ENCODE data around the gene HOXA11.

GRCh38 chr7:27171637-27172314 is 13.3 kb downstream of the HOXA11 start:
- no peak for TF ChIP-seq CTCF (IDR thresholded peaks at IDR 0.05; ENCODE audit: low read depth, low read length, poor library complexity, severe bottlenecking)
- no peak for TF ChIP-seq EZH2phosphoT487 (IDR thresholded peaks at IDR 0.05; ENCODE audit: borderline replicate concordance, low read length)

All from DOHH2 (cell line).